Liver (tissue), 3 donors: Measurements from ENCODE around the gene VPS4B.

Experiments
- FOXA1 ChIP-seq: IDR thresholded peaks from 2 replicates; pipeline ENCODE4 v1.6.1; 2016; ENCODE audit warnings: antibody characterized with exemption
- FOXA2 ChIP-seq: IDR thresholded peaks from 2 replicates; pipeline ENCODE4 v1.6.1; 2016; ENCODE audit warnings: antibody characterized with exemption
- GABPA ChIP-seq, 2 donors: IDR thresholded peaks in 1 of 2; conservative IDR thresholded peaks in 1 of 2; 2 replicates each; pipeline ENCODE4 v1.6.1; 2016; ENCODE audit warnings: antibody characterized with exemption in 2 of 2, mild to moderate bottlenecking in 1 of 2, moderate library complexity in 1 of 2
- NR2F2 ChIP-seq: IDR thresholded peaks from 2 replicates; pipeline ENCODE4 v1.6.1; 2016; ENCODE audit warnings: antibody characterized with exemption
- RAD21 ChIP-seq, 2 donors: IDR thresholded peaks; 2 replicates each; pipeline ENCODE4 v1.6.1; 2016; ENCODE audit warnings: antibody characterized with exemption in 2 of 2, mild to moderate bottlenecking in 2 of 2
- SP1 ChIP-seq: IDR thresholded peaks from 2 replicates; pipeline ENCODE4 v1.6.1; 2018; ENCODE audit warnings: antibody characterized with exemption, mild to moderate bottlenecking
- TAF1 ChIP-seq: conservative IDR thresholded peaks from 2 replicates; pipeline ENCODE4 v1.6.1; 2016; ENCODE audit warnings: antibody characterized with exemption, mild to moderate bottlenecking
- TF ChIP-seq, protein P1 (sequence below): fragments of 150-350 bp; IDR thresholded peaks from 2 replicates; pipeline ENCODE4 v1.5.1; 2017; ENCODE audit warnings: improper control_type of control experiment, low read depth, low read length; ENCODE audit not compliant: missing input control
- TF ChIP-seq, protein P2 (sequence below): IDR thresholded peaks from 2 replicates; pipeline ENCODE4 v1.6.1; 2016; ENCODE audit warnings: antibody characterized with exemption
- TF ChIP-seq, protein P3 (sequence below): IDR thresholded peaks from 2 replicates; pipeline ENCODE4 v1.6.1; 2016; ENCODE audit warnings: antibody characterized with exemption, mild to moderate bottlenecking
- TF ChIP-seq, protein P4 (sequence below): IDR thresholded peaks from 2 replicates; pipeline ENCODE4 v1.6.1; 2016; ENCODE audit warnings: antibody characterized with exemption
- TF ChIP-seq, protein P5 (sequence below): IDR thresholded peaks from 2 replicates; pipeline ENCODE4 v1.6.1; 2016; ENCODE audit warnings: antibody characterized with exemption
- donor health status: healthy.
- donor health status: healthy.

DNA sequence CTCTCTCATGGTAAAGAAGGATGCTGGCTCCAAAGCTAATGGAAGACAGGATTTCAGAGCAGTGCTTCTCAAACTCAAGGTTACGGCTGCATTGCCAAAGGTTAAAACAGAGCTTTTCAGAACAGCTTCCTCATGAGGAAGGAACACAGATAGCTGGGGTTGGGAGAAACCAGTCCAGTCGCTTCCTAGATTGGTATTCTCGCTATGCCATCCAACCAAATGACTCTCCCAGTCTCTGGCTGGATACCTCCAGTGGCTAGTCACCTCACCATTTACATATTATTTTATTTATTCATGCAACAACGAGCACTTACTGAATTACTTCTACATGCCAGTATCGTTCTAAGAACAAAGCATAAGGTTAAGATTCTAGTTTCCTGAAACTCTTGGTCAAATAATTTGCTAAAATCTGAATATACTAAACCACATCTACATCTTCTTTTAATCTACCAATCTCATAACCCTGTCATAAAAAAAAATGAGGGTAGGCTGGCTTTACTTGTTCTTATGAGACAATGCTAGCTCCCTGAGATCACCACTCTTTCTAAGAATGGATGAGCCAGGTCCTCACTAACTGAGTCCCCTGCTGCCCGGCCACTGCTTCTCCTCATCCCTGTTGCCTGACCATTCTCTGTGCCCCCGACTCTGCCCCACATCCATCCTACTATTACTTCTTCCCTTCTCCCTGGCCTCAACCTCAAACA lies 75.6 kb downstream of the VPS4B start:
- TF ChIP-seq RAD21 (IDR thresholded peaks at IDR 0.05), result no peak
- TF ChIP-seq, protein P1, sequence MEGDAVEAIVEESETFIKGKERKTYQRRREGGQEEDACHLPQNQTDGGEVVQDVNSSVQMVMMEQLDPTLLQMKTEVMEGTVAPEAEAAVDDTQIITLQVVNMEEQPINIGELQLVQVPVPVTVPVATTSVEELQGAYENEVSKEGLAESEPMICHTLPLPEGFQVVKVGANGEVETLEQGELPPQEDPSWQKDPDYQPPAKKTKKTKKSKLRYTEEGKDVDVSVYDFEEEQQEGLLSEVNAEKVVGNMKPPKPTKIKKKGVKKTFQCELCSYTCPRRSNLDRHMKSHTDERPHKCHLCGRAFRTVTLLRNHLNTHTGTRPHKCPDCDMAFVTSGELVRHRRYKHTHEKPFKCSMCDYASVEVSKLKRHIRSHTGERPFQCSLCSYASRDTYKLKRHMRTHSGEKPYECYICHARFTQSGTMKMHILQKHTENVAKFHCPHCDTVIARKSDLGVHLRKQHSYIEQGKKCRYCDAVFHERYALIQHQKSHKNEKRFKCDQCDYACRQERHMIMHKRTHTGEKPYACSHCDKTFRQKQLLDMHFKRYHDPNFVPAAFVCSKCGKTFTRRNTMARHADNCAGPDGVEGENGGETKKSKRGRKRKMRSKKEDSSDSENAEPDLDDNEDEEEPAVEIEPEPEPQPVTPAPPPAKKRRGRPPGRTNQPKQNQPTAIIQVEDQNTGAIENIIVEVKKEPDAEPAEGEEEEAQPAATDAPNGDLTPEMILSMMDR, result no peak
- TF ChIP-seq, protein P2, sequence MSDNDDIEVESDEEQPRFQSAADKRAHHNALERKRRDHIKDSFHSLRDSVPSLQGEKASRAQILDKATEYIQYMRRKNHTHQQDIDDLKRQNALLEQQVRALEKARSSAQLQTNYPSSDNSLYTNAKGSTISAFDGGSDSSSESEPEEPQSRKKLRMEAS, result no peak
- TF ChIP-seq TAF1, result no peak
- no peak for TF ChIP-seq GABPA (IDR thresholded peaks at IDR 0.05 in 1 of 2, conservative IDR thresholded peaks at IDR 0.05 in 1 of 2)
- no peak for TF ChIP-seq FOXA1
- TF ChIP-seq, protein P3, sequence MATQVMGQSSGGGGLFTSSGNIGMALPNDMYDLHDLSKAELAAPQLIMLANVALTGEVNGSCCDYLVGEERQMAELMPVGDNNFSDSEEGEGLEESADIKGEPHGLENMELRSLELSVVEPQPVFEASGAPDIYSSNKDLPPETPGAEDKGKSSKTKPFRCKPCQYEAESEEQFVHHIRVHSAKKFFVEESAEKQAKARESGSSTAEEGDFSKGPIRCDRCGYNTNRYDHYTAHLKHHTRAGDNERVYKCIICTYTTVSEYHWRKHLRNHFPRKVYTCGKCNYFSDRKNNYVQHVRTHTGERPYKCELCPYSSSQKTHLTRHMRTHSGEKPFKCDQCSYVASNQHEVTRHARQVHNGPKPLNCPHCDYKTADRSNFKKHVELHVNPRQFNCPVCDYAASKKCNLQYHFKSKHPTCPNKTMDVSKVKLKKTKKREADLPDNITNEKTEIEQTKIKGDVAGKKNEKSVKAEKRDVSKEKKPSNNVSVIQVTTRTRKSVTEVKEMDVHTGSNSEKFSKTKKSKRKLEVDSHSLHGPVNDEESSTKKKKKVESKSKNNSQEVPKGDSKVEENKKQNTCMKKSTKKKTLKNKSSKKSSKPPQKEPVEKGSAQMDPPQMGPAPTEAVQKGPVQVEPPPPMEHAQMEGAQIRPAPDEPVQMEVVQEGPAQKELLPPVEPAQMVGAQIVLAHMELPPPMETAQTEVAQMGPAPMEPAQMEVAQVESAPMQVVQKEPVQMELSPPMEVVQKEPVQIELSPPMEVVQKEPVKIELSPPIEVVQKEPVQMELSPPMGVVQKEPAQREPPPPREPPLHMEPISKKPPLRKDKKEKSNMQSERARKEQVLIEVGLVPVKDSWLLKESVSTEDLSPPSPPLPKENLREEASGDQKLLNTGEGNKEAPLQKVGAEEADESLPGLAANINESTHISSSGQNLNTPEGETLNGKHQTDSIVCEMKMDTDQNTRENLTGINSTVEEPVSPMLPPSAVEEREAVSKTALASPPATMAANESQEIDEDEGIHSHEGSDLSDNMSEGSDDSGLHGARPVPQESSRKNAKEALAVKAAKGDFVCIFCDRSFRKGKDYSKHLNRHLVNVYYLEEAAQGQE, result no peak
- no peak for TF ChIP-seq FOXA2
- TF ChIP-seq, protein P4, sequence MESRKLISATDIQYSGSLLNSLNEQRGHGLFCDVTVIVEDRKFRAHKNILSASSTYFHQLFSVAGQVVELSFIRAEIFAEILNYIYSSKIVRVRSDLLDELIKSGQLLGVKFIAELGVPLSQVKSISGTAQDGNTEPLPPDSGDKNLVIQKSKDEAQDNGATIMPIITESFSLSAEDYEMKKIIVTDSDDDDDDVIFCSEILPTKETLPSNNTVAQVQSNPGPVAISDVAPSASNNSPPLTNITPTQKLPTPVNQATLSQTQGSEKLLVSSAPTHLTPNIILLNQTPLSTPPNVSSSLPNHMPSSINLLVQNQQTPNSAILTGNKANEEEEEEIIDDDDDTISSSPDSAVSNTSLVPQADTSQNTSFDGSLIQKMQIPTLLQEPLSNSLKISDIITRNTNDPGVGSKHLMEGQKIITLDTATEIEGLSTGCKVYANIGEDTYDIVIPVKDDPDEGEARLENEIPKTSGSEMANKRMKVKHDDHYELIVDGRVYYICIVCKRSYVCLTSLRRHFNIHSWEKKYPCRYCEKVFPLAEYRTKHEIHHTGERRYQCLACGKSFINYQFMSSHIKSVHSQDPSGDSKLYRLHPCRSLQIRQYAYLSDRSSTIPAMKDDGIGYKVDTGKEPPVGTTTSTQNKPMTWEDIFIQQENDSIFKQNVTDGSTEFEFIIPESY, result no peak
- TF ChIP-seq, protein P5, sequence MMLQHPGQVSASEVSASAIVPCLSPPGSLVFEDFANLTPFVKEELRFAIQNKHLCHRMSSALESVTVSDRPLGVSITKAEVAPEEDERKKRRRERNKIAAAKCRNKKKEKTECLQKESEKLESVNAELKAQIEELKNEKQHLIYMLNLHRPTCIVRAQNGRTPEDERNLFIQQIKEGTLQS, result no peak
- TF ChIP-seq SP1, result no peak
- peak; percentile 16 for TF ChIP-seq NR2F2
